HG03565 (cell line): ENCODE data around the gene TNFRSF1A.

Experiments
- ATAC-seq: cut with Tn5 transposase; IDR thresholded peaks from one replicate; pipeline ENCODE4 v1.9.1; 2021; ENCODE audit warnings: mild to moderate bottlenecking, moderate library complexity; ENCODE audit not compliant: unreplicated experiment

Gene TNFRSF1A

GRCh38 chr12:6279631-6280030 lies 62.2 kb downstream of the TNFRSF1A start:
- ATAC-seq, result no peak

- ATAC-seq, result no peak
Measured at GRCh38 chr12:6279256-6279628, 62.6 kb downstream of the TNFRSF1A start.
